ENCODE measurements around the gene IL17RC.

DNA sequence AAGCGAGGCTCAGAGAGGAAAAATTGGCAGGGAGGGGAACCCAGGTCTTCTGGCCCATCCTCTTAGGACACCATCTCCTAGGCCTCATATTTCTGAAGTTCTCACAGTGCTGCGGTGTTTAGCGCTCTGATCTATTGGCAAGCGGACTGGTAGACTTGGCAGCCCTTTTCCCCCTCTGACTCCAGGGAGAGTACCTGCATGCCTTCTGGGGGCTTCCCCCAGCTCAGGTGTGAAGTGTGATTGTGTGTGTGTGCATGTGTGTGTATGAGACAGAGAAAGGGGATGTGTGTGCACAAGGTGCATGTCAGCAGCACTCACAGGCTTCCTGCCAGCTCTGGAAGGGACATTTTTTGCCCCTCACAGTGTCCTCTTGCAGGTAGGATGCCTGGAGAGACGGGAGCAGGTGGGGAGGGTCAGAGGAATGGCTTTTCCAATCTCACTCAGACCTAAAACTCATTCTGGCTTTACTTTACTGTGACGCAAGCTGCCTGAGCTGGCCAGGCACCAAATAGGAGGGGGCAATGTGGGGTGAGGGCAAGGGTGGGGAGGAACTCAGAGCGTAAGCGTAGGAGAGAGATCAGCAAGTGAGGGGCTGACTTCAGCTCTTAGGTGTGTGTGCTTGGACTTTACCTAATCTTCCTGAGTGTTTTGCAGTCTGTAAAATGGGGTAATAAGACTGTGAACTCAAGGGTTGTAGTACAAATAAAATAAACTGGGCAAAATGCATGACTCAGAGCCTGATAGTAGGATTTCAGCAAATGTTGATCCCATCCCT lies 18.2 kb upstream of the IL17RC start:
- TF ChIP-seq CTCF (conservative IDR thresholded peaks at IDR 0.05; ENCODE audit: low read length) (no peak), EZH2phosphoT487 (IDR thresholded peaks at IDR 0.05; ENCODE audit: borderline replicate concordance) (no peak)

Data from Loucy (cell line).